ENCODE measurements around the gene DBN1.
"Not testable (repeated sequence)": the region's sequence is repeated elsewhere in the genome, so short reads cannot be mapped to it uniquely, and the experiment has no call there.

DBN1 gene

DNA sequence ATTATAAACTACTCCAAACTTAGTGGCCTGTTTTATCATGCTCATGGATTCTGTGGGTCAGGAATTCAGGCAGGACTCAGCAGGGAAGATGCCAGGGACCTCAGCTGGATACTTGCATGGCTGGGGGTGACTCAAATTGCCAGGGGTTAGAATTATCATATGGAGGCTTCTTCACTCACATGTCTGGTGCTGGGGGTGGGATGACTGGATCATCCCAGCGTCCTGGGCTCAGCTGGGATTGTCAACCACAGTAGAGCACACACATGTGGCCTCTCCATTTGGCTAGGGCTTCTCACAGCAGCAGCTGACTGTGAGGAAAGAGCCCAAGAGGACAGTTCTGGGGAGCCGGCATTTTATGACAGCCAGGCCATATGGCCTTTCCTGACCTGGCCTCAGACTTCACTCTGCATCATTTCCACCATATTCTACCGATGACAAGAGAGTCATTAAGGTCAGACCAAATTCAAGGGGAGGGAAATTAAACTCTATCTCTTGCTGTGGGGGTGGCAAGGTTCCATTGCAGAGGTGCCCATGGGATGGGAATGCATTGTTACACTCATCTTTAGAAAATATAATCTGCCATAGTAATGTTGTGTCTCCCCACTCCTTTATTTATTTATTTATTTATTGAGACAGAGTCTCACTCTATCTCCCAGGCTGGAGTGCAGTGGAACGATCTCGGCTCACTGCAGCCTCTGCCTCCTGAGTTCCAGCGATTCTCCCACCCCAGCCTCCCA, 52.2 kb downstream of the DBN1 start:
- H3K27ac ChIP-seq (ENCODE audit: low read length): no peak overlapping the region
- H3K9ac ChIP-seq (ENCODE audit: low read depth, low read length): no peak overlapping the region
- TF ChIP-seq EZH2 (IDR thresholded peaks at IDR 0.05; ENCODE audit: borderline replicate concordance, low read depth, low read length, severe bottlenecking) (no peak), CTCF (IDR thresholded peaks at IDR 0.05; ENCODE audit: borderline replicate concordance, extremely low read depth, low read length, poor library complexity, severe bottlenecking) (no peak)
- peaks cover 10% of the 10 kb centered on the region for H3K4me1 ChIP-seq (ENCODE audit: insufficient read depth, low read length)
- no peaks in the 10 kb centered on the region for H3K36me3 ChIP-seq (ENCODE audit: insufficient read depth, low read length)
- H3K4me2 ChIP-seq (ENCODE audit: insufficient read depth, low read length): no peak overlapping the region
- H3K4me3 ChIP-seq (ENCODE audit: low read depth in 1 of 2, low read length in 2 of 2): no peak overlapping the region
- ATAC-seq (ENCODE audit: insufficient read depth, low read depth) (no peak), DNase-seq (no peak)
- H3K79me2 ChIP-seq (ENCODE audit: insufficient read depth, low read length): no peaks in the 10 kb centered on the region
- H2AFZ ChIP-seq (ENCODE audit: low read depth, low read length): no peak overlapping the region
- H4K20me1 ChIP-seq (ENCODE audit: insufficient read depth, low read length): no peaks in the 10 kb centered on the region
- H3K27me3 ChIP-seq (ENCODE audit: insufficient read depth, low read length, poor library complexity): no peaks in the 10 kb centered on the region
- no peaks in the 10 kb centered on the region for H3K9me3 ChIP-seq (ENCODE audit: insufficient read depth, low read length, severe bottlenecking)

DNA sequence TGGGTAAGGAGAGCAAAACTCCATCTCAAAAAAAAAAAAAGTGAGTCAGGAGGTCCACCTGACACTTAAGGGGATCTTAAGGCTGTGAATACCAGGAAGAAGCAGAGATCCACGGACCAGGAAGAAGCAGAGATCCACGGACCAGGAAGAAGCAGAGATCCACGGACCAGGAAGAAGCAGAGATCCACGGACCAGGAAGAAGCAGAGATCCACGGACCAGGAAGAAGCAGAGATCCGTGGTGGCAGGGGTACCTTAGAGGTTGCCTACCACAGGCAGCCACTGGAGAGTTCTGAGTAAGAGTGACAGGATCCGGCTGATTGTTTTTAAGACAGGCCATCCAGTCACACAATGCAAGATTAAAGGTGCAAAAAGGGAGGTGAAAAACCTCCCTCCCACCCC, 53.0 kb downstream of the DBN1 start:
- H3K36me3 ChIP-seq (ENCODE audit: insufficient read depth, low read length); H3K27ac ChIP-seq (ENCODE audit: low read length); H3K4me3 ChIP-seq (ENCODE audit: low read depth in 1 of 2, low read length in 2 of 2); ATAC-seq (ENCODE audit: insufficient read depth, low read depth); H3K4me2 ChIP-seq (ENCODE audit: insufficient read depth, low read length); H2AFZ ChIP-seq (ENCODE audit: low read depth, low read length); H3K9ac ChIP-seq (ENCODE audit: low read depth, low read length); DNase-seq; H3K27me3 ChIP-seq (ENCODE audit: insufficient read depth, low read length, poor library complexity); H3K9me3 ChIP-seq (ENCODE audit: insufficient read depth, low read length, severe bottlenecking); H3K79me2 ChIP-seq (ENCODE audit: insufficient read depth, low read length); H4K20me1 ChIP-seq (ENCODE audit: insufficient read depth, low read length); H3K4me1 ChIP-seq (ENCODE audit: insufficient read depth, low read length): not testable (repeated sequence)

GRCh38 chr5:177419046-177419445, 54.4 kb downstream of the DBN1 start:
- TF ChIP-seq CTCF (IDR thresholded peaks at IDR 0.05; ENCODE audit: borderline replicate concordance, extremely low read depth, low read length, poor library complexity, severe bottlenecking) (no peak), EZH2 (IDR thresholded peaks at IDR 0.05; ENCODE audit: borderline replicate concordance, low read depth, low read length, severe bottlenecking) (no peak)
- Histone ChIP-seq H3K27me3 (ENCODE audit: insufficient read depth, low read length, poor library complexity) (no peaks in the 10 kb centered on the region), H3K27ac (ENCODE audit: low read length) (no peak overlapping the region), H3K79me2 (ENCODE audit: insufficient read depth, low read length) (no peaks in the 10 kb centered on the region), H3K4me3 (ENCODE audit: low read depth in 1 of 2, low read length in 2 of 2) (no peak overlapping the region), H2AFZ (ENCODE audit: low read depth, low read length) (no peak overlapping the region), H3K9ac (ENCODE audit: low read depth, low read length) (no peak overlapping the region), H3K36me3 (ENCODE audit: insufficient read depth, low read length) (no peaks in the 10 kb centered on the region), H3K9me3 (ENCODE audit: insufficient read depth, low read length, severe bottlenecking) (no peaks in the 10 kb centered on the region), H3K4me1 (ENCODE audit: insufficient read depth, low read length) (no peaks in the 10 kb centered on the region), H3K4me2 (ENCODE audit: insufficient read depth, low read length) (no peak overlapping the region), H4K20me1 (ENCODE audit: insufficient read depth, low read length) (no peaks in the 10 kb centered on the region)
- ATAC-seq (ENCODE audit: insufficient read depth, low read depth): no peak
- no peak for DNase-seq

DNA sequence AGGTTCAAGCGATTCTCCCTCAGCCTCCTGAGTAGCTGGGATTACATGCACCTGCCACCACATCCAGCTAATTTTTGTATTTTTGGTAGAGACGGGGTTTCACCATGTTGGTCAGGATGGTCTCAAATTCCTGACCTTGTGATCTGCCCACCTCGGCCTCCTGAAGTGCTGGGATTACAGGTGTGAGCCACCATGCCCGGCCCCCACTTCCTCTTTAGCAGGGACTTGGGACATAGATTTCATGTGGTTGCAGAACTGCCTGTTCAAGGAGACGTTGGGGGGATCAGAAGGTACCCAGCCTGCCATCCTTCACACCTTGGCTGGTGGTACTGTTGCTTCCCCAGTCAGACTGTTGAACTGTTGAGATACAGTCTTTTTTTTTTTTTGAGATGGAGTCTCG, 56.4 kb downstream of the DBN1 start:
- not testable (repeated sequence) for H3K4me3 ChIP-seq (ENCODE audit: low read depth in 1 of 2, low read length in 2 of 2); H3K9me3 ChIP-seq (ENCODE audit: insufficient read depth, low read length, severe bottlenecking); H2AFZ ChIP-seq (ENCODE audit: low read depth, low read length); H3K4me1 ChIP-seq (ENCODE audit: insufficient read depth, low read length); H3K9ac ChIP-seq (ENCODE audit: low read depth, low read length); H3K4me2 ChIP-seq (ENCODE audit: insufficient read depth, low read length); ATAC-seq (ENCODE audit: insufficient read depth, low read depth); H3K27ac ChIP-seq (ENCODE audit: low read length); H3K27me3 ChIP-seq (ENCODE audit: insufficient read depth, low read length, poor library complexity); H3K79me2 ChIP-seq (ENCODE audit: insufficient read depth, low read length); H4K20me1 ChIP-seq (ENCODE audit: insufficient read depth, low read length); H3K36me3 ChIP-seq (ENCODE audit: insufficient read depth, low read length); DNase-seq
